CD4-positive, alpha-beta T cell treated with Interleukin-4 for 1 hour (primary cell): Measurements from ENCODE around the gene AKAP7.
A peak's percentile ranks its signal among the peaks of the same experiment; 100 is the strongest.

ENCODE experiments used
- DNase-seq, 2 donors: peaks; one replicate each; pipeline ENCODE4 v3.0.0-alpha.2; 2020 to 2022

The AKAP7 gene

DNA sequence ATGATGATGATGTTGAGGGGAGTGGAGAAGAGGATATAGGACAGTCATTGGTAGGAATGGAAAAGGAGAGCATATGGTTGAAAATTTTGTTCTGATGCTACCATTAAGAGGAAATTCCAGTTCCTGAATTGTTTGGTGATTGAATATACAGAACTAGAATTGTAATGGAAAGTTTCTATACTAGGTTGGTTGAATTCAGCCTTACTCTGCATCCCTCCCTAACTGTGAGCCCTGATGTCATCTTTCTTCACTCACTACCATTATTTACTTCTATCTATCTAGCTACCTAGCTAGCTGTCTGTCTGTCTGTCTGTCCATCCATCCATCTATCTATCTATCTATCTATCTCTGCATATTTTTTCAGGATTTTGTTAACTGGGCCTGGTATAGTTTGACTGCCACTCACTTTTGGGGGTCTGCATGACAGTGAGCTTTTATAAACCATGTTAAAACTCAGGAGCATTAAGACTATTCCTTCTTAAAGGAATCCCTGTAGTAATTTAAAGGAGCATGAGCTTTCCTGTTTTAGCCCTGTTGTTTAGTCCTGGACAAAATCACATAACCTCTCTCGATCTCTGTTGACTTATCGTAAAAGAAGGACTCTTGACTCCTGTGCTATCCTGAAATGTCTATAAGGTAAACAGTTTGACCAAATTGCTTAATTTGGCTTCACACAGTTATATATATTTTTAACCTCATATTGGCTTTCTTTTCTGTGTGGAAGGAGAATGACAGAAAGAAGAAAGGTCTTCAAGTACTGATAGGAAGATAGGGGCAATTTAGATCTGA, 71.4 kb downstream of the AKAP7 start:
- no peak for DNase-seq

DNA sequence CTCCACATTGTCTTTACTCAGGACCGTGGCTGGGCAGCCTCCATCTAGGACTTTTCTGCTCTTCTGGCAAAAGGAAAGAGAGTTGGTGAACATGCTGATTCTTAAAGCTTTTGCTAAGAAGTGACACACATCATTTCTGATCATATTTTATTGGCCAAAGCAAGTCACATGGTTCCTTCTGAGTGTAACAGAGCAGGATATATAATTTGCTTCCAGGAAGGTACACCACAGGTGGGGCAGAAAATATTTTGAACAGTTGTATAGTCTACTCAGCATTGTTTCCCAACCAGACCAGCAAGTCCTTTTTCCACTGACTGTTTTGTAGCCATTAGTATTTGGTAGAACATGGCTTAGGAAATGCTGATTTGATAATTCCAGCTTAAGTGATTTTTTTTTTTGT, 73.5 kb downstream of the AKAP7 start:
- no peak for DNase-seq

DNA sequence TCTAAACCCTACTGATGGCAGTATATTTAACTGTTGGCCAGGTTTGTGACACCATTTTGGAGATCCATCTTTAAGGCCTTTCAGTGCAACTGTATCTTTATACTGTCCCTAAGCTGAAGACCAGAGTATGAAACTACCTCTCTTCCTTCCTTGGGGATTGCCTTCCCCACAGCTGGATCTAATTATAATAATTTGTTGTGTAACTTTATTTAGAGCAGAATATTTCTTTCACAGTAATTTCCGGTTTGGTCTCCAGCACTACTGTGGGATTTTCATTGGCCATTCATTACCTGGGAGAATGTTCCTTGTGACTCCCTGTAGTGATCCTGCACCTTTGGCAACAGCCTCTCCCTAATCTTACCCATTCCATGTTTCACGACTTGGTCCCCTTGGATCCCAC, 75.2 kb downstream of the AKAP7 start:
- no peak for DNase-seq

DNA sequence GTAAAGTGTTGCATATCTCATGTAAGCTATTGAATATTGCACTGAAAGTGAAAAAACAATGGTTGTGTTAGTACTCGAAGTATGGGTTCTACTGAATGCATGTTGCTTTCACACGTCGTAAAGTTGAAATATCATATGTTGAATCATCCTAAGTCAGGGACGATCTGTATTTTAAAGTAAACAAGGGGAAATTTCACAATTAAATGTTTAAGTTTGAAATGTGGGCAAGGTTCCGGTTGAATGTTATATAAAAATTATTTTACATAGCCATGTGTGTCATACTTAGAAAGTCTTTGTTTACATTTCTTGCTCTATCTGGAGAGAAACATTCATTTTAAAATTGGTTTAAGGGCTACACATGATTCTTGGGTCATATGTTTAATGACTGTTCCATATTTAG, 76.8 kb downstream of the AKAP7 start:
- DNase-seq: no peak

DNA sequence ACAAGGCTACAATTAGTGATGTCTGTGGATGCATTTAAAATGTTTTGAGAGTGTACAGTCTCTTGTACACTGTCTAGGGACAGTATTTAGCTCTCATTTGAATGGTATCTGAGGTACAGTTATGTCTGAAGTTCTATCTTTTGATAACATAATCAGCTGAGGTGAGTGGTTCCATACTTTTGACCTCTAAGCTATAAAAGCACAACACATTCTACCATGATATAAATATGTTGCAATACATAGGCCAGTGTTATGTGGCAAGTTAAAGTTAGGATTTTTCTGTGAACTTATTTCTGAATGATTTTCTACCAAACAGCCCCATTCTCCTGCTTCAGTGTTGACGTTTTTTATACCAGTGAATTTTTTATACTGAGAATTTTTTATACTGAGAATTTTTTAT, 77.6 kb downstream of the AKAP7 start:
- no peak for DNase-seq

DNA sequence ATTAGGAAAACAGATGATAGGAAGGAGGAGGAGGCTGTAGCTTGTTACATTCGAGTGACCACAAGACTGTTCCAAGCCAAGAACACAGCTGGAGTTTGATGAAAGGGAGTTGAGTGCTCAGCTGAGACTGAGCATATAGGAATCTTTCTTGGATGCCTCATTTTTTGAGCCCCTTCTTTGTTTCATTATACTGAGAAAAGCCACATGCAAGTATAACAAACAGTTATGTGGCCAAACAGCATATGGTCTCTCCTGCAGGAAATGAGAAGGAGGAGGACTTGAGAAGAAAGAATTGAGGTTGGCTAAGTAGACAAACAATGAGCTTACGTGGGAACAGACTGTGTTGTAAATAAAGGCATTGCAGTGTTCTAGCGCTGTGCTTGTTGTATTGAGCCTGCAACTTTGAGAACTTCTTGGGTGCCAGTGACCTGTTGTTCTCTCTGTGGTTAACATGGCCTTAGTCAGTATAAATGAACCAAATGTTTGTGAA, 78.3 kb downstream of the AKAP7 start:
- no peak for DNase-seq

DNA sequence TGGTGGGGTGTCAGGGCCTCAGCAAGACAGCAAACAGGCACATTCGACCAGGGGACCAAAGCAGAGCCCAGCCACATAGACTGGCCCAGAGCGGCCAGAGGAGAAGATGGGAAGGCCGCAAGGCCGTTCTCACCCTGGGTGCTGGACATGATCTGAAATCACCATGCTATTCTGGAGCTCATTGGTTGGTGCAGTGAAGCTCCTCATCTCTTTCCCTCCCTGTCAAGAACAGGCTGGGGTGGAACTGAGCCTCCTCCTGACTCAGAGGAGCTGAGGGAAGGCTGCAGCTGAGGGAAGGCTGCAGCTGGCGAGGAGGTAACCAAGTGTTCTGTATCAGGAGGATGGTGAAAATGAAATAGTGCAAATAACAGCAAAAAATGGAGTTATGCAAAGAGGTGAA, 80.0 kb downstream of the AKAP7 start:
- DNase-seq: no peak

DNA sequence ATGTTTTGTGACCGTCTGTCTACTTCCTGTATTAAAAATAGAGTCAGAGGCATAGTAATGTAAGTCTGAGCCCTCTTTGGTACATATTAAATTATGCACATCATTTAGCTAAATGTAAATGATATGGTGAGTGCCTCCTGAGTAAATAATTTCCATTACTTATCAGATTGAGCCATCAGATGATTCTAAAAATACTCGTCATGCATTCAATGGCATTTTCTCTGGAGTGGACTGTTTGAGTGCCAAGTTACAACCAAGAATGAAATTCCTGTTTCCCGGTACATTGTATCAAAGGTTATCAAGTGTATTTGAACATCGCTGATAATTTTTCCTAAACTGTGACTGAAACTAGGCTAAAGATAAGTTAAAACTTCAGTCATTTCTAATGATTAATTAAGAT, 81.0 kb downstream of the AKAP7 start:
- no peak for DNase-seq

DNA sequence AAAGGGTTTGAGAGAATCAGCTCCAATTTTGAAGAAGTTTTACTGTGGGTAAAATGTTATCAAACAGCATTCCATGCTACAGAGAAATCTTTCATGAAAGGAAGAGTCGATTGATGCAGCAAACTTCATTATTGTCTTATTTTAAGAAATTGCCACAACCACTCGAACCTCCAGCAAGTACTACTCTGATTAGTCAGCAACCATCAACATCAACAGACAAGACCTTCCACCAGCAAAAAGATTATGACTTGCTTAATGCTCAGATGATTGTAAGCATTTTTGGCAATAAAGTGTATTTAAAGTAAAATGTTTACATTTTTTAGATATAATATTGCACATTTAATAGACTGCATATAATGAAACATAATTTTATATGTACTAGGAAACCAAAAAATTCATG, 87.5 kb downstream of the AKAP7 start:
- DNase-seq: no peak

DNA sequence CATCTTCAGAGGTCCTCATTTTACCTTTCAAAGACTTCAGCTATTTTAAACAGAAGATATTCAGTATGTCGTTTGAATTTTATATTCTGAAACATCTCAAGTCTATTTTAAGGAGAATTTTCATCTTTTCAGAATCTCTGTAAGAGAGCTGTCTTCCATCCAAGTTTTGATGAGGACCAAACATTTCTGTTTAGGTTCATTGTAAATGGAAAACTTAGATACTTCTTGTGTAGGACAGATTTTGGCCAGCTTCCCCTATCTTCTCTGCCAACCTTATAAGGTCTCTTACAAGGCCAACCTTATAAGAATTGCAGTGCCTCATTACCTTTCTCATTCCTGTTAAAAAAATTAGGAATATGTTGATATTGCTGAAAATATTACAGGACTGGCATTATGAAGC, 88.1 kb downstream of the AKAP7 start:
- DNase-seq: no peak

DNA sequence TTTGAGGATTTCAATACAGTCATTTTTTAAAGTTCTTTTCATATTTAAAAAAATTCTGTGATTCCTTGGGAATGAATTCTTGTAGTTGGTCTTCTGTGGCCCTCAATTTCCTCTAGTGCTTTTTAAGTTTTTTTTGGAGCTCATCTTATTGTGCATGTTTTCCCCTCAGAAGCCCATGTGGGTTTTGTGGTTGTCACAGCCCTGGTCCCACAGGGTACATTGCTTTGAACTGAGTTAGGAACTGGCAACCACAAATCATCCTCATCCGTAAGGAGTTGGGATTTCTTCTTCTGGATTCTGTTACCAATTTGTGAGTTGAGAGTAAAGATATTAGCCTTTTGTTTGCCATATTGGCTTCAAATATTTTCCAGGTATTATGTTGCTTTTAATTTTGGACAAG, 89.9 kb downstream of the AKAP7 start:
- no peak for DNase-seq

DNA sequence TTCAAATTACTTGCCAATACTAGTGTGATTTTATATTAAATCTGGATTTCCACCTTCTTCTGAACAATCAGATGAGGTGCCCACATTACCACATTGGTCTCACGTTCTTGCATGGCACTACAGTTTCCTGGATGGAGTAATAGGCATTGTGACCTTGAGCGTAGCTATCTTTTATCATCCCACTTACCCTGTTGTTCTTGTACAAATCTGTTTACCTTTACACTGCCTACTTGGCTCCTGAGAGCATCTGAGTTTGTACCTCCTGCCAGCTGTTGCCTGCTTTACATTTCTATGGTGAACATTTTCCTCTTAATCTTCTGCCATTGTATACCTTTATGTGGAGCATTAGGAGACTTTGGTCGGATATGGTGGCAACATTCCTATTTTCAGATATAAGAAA, 90.7 kb downstream of the AKAP7 start:
- no peak for DNase-seq

DNA sequence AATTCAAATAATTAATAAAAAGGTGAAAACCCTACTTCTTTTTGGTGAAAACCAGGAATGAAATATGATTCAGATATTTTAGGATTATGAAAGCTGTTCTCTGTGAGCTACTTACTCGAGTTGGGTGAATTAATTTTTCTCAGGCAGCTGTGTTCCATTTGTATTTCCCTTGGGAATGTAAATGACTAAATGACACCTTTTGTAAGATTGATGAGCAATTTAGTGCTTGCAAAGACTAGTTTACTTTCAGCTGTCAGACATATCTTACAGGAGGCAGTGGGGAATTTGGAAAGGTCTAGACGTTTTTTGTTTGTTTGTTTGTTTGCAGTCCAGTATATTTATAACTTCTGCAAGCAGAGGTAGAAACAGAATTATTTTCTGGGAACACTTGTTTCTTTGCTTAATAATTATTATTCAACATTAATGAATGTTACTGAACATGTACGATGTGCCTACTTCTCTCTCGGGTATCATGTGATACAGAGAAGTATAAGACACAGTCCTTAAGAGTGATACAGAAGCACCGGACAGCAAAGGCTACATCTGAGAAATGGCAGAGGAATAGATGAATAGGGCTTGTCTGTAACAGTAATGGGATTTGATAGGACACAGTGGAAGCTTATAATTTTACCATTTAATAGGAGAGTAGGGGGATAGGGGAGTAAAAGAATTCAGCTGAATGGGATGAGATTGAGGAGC, 91.3 kb downstream of the AKAP7 start:
- no peak for DNase-seq

DNA sequence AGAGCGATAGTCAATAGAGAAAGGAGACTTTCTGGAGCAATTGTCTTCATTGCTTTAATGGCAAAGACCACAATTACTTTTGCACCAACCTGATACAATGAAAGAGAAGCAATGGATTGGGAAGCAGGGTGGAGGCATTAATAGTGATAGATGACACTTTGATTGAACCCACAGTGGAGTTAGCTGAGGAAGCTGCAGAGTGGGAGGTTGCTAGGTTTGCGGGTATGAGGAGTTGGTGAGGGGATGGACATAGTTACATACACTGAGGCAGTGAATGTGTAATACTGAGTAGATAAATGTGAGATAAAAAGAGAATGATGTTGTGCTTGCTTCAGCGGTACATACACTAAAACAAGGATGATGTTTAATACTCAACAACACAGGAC, 91.9 kb downstream of the AKAP7 start:
- no peak for DNase-seq

DNA sequence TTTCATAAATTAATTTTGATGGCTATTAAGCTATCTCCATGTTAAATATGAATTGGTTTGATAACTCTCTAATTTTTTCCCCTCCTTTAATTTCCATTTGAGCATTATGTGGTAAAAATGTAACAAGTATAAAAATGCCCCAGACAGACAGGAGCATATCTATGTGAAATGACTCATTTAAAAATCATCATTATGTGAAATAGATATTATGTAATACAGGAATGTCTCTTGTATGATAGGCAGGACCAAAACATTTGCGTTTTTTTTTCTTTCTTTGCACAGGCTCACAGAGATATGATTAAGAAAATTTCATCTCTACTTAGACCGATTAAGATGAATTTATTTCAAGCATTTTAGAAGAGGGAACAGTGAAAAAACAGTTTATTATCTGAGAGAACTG, 95.8 kb downstream of the AKAP7 start:
- DNase-seq: no peak

DNA sequence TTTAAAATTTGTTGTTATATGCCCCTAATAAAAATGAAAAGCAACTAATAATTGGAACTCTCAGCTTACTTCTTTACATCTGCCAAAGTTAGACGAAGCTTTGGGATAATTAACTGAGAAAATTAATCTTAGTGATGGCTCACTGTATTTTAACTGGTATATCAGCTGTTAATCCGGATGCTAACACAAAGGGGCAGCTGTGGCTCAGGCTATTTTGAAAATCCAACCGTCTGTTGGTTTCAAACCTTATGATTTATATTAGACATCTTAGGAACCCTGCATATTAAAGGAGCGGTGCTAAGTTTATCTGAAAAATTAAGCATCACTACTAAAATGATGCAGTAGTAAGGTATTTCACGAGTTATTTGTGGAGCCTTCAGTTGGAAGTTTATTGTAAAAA, 96.6 kb downstream of the AKAP7 start:
- DNase-seq: no peak

DNA sequence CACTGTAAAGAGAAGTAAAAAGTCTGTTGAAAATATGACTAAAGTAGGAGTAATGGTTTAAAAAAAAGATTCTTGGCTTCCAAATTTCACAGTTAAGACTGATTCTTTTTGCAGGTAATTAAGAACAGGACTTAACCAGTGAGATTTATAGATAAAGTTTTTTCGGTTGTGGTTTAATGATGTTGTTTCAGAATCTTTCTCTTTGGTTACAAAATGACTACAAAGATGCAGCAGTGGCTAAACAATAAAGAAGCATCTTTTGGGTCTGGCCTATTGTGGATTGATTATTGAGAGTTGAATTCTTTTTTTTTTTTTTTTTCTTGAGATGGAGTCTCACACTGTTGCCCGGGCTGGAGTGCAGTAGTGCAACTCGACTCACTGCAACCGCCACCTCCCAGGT, 109.7 kb downstream of the AKAP7 start:
- DNase-seq: peak in 1 of 2 donors; percentile 14

DNA sequence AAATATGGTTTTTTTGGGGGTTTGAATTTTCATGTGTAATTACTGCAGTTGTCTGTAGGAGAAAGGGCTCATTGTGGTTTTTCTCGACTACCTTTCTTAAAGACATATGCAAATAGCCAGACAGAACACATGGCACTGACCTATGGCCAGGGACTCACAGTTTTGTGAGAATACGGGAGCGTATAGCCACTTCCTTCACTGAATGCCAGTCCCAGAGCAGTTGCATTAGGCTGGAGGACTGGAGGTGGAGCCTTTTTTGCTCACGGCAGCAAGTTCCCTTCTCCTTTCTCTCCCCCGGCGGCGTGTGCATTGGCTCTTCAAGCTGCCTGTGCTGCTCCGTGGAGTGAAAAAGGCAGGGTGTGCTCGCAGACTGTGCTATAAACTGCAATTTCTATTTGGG, 114.9 kb downstream of the AKAP7 start:
- DNase-seq: peak in 1 of 2 donors; percentile 24

DNA sequence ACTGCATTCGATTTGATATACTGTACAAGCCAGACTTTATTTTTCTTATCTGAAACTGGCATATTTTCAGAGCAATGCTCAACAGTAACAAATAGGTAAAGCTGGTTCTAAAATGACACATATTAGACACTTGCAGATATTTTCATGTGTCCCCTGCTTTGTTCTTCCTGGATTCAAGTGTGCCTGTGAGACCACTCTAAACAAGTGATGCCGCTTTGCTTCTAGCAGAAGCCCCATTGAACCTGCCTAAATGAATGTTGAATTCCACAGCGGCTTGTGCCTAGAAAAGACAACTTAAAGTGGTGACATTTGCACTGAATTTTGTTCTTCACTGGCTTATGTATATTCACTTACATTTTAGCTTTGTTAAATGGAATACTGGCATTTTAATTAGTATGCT, 115.7 kb downstream of the AKAP7 start:
- no peak for DNase-seq

DNA sequence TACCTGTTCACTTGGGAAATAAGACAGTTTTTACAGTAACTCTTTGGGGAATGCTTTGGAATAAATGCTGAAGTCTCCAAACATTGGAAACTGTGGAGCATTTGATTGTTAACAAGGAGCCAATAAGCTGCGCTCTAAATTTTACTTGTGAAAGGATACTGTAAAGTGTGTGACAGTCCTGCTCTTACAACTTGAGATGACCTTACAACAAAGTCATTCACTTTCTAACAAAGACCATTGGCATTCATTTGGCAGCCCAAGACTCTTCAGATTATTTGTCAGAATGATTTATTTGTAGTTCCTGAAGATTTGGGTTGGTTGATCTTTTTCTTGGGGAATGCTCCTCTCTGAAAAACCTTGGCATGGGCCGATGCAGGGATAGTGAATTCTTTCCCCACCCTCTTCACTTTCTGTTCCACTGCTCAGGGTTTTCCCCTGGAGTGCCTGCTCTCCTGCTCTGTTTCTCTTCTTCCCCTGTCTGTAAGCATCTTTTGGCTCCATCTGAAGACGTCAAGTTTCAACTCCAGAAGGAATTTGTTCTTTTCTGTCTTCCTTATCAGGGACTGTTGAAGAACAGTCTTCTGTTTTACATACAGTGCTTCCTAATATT, 116.4 kb downstream of the AKAP7 start:
- DNase-seq: no peak

DNA sequence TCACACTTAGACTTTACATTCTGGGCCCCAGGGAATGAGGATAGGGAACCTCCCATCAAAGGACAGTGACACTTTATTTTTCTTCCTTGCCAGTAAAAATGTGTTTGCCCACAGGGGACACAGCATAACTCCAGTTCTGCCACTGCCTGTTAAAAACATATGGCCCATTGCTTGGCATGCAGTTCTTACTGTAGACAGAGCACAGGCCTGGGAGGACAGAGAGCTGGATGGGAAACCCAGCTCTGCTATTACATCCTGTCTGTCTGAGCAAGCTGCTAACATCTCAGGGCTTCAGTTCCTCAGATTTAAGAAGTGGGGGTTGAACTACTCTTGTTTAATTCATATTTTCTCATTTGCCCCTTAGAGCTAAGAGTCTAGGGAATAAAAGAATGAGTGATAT, 120.2 kb downstream of the AKAP7 start:
- DNase-seq: no peak

DNA sequence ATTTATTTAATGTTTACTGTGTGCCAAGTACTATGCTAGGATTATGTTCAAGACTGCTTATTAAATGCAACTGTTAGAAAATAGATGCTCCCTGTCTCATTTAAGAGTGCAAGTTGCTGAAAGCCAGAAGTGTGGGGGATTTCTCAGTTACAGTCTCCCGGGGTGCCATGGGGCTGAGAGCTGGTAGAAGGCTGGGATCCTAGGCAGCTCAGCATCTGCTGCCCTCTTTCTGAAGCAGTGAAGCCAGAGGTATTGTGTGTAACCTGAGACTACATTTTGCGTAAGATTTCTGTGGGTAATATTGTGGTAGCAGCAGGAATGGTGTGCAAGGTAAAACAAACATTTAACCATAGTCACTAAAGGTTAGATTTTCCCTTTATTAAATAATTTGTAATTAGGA, 120.6 kb downstream of the AKAP7 start:
- no peak for DNase-seq

DNA sequence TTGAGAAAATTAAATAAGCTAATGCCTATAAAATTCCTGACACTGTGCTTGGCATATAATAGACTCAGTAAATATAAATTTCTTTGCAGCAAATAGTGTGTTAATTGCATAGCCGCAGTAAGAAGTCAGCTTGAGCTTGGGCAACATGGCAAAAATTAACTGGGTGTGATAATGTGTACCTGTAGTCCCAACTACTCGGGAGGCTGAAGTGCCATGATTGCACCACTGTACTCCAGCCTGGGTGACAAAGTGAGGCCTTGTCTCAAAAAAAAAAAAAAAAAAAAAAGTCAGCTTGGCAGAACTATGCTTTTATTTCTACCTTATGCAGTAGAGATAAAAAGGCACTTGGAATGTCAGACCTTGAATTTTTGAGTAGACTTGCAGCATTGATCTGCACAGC, 121.8 kb downstream of the AKAP7 start:
- no peak for DNase-seq

DNA sequence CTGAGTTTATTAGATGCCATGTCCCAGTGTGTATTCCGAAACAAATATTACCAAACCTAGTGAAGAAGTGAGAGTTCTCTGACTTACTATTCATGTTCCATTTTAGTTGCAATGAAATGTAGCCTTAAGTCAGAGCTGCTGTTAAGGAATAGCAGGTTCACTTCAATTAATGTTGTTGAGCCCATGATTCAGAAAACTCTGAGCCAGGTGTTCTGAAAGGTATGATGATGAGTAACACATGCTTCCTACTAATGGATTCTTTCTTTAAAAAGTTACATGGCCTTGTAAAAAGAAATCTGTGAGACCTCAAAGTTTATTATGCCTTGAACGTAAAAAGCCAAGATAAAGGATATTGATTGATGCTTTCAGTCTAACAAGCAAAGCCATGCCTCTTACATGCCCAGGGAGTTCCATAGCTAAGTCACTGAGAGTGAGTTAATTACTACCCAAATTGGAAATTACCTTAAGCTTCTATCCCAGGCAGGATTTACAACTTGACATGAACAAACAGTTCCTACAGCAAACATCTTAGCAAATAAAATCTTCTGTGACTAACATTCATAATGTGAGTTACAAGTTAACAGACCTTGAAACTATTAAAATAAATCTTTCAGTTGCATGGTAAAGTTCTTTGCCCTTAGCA, 122.9 kb downstream of the AKAP7 start:
- DNase-seq: no peak
